T-cell (primary cell): ENCODE results near the gene AADACL3. TPM values are rescaled to one million over a fixed set of nuclear protein-coding genes. Genes with fewer than 3 reads are reported as not detected.
"Not testable (repeated sequence)": the region's sequence is repeated elsewhere in the genome, so short reads cannot be mapped to it uniquely, and the experiment has no call there.

Experiments
- ATAC-seq, 4 experiments: fragments of 200-7000 bp in 3 of 4; fragments of 150-1000 bp in 1 of 4; cut with Tn5 transposase; replicated peaks in 1 of 4; 1 replicate in 3 of 4; 2 replicates in 1 of 4; pipeline ENCODE4 v1.10.0; 2021; ENCODE audit warnings: moderate library complexity in 3 of 4, mild to moderate bottlenecking in 2 of 4, moderate number of reproducible peaks in 1 of 4
- CTCF ChIA-PET, 2 donors: fragments of 300-600 bp; sonication (Branson Sonifier 250); formaldehyde crosslinking; loops; one replicate each; lab custom pipeline; 2022; ENCODE audit warnings: antibody characterized with exemption in 2 of 2; lab: Charles Lee
- POLR2A ChIA-PET, 2 donors: fragments of 300-600 bp; sonication (Branson Sonifier 250); formaldehyde crosslinking; loops; one replicate each; lab custom pipeline; 2022; ENCODE audit warnings: antibody characterized with exemption in 2 of 2; lab: Charles Lee
- DNase-seq, 35 experiments: peaks; one replicate each; pipeline versions ENCODE4 v3.0.0 to v3.0.0-alpha.2; 2013 to 2023
- H3K27ac ChIP-seq: one replicate; pipeline ENCODE4 v1.5.1; 2013; ENCODE audit warnings: low read length
- H3K27me3 ChIP-seq, 2 experiments: replicated peaks in 1 of 2; 1 replicate in 1 of 2; 2 replicates in 1 of 2; pipeline versions ENCODE4 v1.6.1 to v1.7.0; 2013; ENCODE audit warnings: low read length in 1 of 2, mixed read lengths in 1 of 2; ENCODE audit not compliant: control insufficient read depth in 2 of 2, insufficient read depth in 2 of 2; ENCODE audit errors: extremely low read depth in 1 of 2
- H3K36me3 ChIP-seq, 2 donors: 1 replicate in 1 of 2; 2 replicates in 1 of 2; pipeline versions ENCODE4 v1.6.1 to v1.7.0; 2013; ENCODE audit warnings: low read length in 1 of 2; ENCODE audit not compliant: control insufficient read depth in 2 of 2, insufficient read depth in 1 of 2; ENCODE audit errors: extremely low read depth in 1 of 2
- H3K4me1 ChIP-seq, 2 experiments: 1 replicate in 1 of 2; 2 replicates in 1 of 2; pipeline versions ENCODE4 v1.6.1 to v1.7.0; 2013; ENCODE audit warnings: low read length in 2 of 2, mixed read lengths in 1 of 2; ENCODE audit not compliant: insufficient read depth in 2 of 2, control insufficient read depth in 1 of 2; ENCODE audit errors: extremely low read depth in 1 of 2
- H3K4me3 ChIP-seq, 2 donors: 1 replicate in 1 of 2; 2 replicates in 1 of 2; pipeline versions ENCODE4 v1.5.1 to v1.7.0; 2013; ENCODE audit warnings: mild to moderate bottlenecking in 2 of 2, low read length in 1 of 2, moderate library complexity in 1 of 2; ENCODE audit not compliant: control insufficient read depth in 1 of 2; ENCODE audit errors: extremely low read depth in 1 of 2
- H3K9me3 ChIP-seq: 2 replicates; pipeline ENCODE4 v1.7.0; 2013
- H3K27ac Mint-ChIP-seq, 2 donors: one replicate each; pipeline ENCODE4 v1.8.0; 2020 to 2021; ENCODE audit warnings: mild to moderate bottlenecking in 2 of 2, mixed read lengths in 2 of 2
- H3K27me3 Mint-ChIP-seq, 2 donors: one replicate each; pipeline ENCODE4 v1.8.0; 2021 to 2022; ENCODE audit warnings: mixed read lengths in 2 of 2
- H3K36me3 Mint-ChIP-seq: one replicate; pipeline ENCODE4 v1.8.0; 2021; ENCODE audit warnings: mixed read lengths
- H3K4me1 Mint-ChIP-seq, 3 donors: one replicate each; pipeline ENCODE4 v1.8.0; 2020 to 2022; ENCODE audit warnings: mixed read lengths in 3 of 3, mild to moderate bottlenecking in 1 of 3
- H3K4me3 Mint-ChIP-seq, 3 donors: one replicate each; pipeline ENCODE4 v1.8.0; 2020 to 2022; ENCODE audit warnings: mild to moderate bottlenecking in 3 of 3, mixed read lengths in 3 of 3, moderate library complexity in 3 of 3
- H3K9me3 Mint-ChIP-seq, 3 donors: one replicate each; pipeline ENCODE4 v1.8.0; 2020 to 2022; ENCODE audit warnings: mixed read lengths in 3 of 3
- WGBS: methylation state at CpG from one replicate; pipeline ENCODE4 v1.1.5; 2013; ENCODE audit warnings: missing lambda C conversion rate; ENCODE audit not compliant: insufficient coverage; 5-methylcytosine and 5-hydroxymethylcytosine counted together
- total RNA-seq, 35 experiments: library from RNA in 6 of 35; stranded (reverse) in 6 of 35; fragments of 120-200 nt in 1 of 35; gene quantifications; one replicate each; pipeline versions ENCODE4 v1.2.1 to v1.2.4 and lab custom pipeline; 2013 to 2026

The AADACL3 gene
- total RNA-seq, 5 donors from 2014 or later (not counting 1 experiment from before 2014, with no cell fraction given) = not detected

GRCh38 chr1:12728391-12728790 is 12.5 kb downstream of the AADACL3 start:
- Histone ChIP-seq H3K27ac (no peak overlapping the region), H3K9me3 (peaks cover 3% of the 10 kb centered on the region), H3K36me3 (no peaks in the 10 kb centered on the region), H3K27me3 (peaks cover 0 to 15% of the 10 kb centered on the region in 2 experiments), H3K4me1 (no peaks in the 10 kb centered on the region), H3K4me3 (no peak overlapping the region)
- ATAC-seq = no peak
- H3K36me3 Mint-ChIP-seq = no peaks in the 10 kb centered on the region
- no CpG with 5 or more reads among the region's 2 CpGs for WGBS
- no peak for DNase-seq
- H3K9me3 Mint-ChIP-seq = peaks cover 5 to 28% (median 15%) of the 10 kb centered on the region in 3 donors
- no peak overlapping the region for H3K27ac Mint-ChIP-seq
- CTCF ChIA-PET = no interaction called here
- H3K4me3 Mint-ChIP-seq = no peak overlapping the region
- H3K27me3 Mint-ChIP-seq = peaks cover 42 to 53% of the 10 kb centered on the region in 2 donors
- POLR2A ChIA-PET = no interaction called here
- H3K4me1 Mint-ChIP-seq = no peaks in the 10 kb centered on the region

- H3K36me3 ChIP-seq = no peaks in the 10 kb centered on the region
- no peak for DNase-seq
- H3K27ac ChIP-seq = no peak overlapping the region
- ChIA-PET POLR2A (no interaction called here), CTCF (no interaction called here)
- peaks cover 3% of the 10 kb centered on the region for H3K9me3 ChIP-seq
- no peak overlapping the region for H3K4me3 ChIP-seq
- ATAC-seq = no peak
- H3K4me3 Mint-ChIP-seq = no peak overlapping the region
- H3K9me3 Mint-ChIP-seq = peaks cover 11 to 28% (median 15%) of the 10 kb centered on the region in 3 donors
- H3K4me1 ChIP-seq = no peaks in the 10 kb centered on the region
- H3K36me3 Mint-ChIP-seq = no peaks in the 10 kb centered on the region
- H3K27ac Mint-ChIP-seq = no peak overlapping the region
- peaks cover 0 to 15% of the 10 kb centered on the region in 2 experiments for H3K27me3 ChIP-seq
- peaks cover 56 to 67% of the 10 kb centered on the region in 2 donors for H3K27me3 Mint-ChIP-seq
- no CpG with 5 or more reads among the region's 1 CpG for WGBS
- H3K4me1 Mint-ChIP-seq = no peaks in the 10 kb centered on the region
These were observed 14.2 kb downstream of the AADACL3 start for GRCh38 chr1:12730156-12730555.

- H3K4me3 ChIP-seq, ATAC-seq, H3K27ac ChIP-seq, H3K27ac Mint-ChIP-seq, H3K4me1 Mint-ChIP-seq, H3K4me3 Mint-ChIP-seq, H3K36me3 Mint-ChIP-seq, H3K9me3 ChIP-seq, CTCF ChIA-PET, DNase-seq, H3K36me3 ChIP-seq, H3K4me1 ChIP-seq, POLR2A ChIA-PET: not testable (repeated sequence)
- no CpG with 5 or more reads among the region's 2 CpGs for WGBS
- peaks cover 0 to 11% of the 10 kb centered on the region in 2 experiments for H3K27me3 ChIP-seq
- peaks cover 59 to 73% of the 10 kb centered on the region in 2 donors for H3K27me3 Mint-ChIP-seq
- peaks cover 15 to 34% (median 19%) of the 10 kb centered on the region in 3 donors for H3K9me3 Mint-ChIP-seq
These were observed 15.2 kb downstream of the AADACL3 start for GRCh38 chr1:12731084-12731483.

GRCh38 chr1:12734651-12735050 is 18.7 kb downstream of the AADACL3 start:
- Histone ChIP-seq H3K36me3 (no peaks in the 10 kb centered on the region), H3K4me3 (no peak overlapping the region), H3K27ac (no peak overlapping the region), H3K4me1 (no peaks in the 10 kb centered on the region), H3K9me3 (peaks cover 5% of the 10 kb centered on the region), H3K27me3 (no peaks in the 10 kb centered on the region)
- H3K27me3 Mint-ChIP-seq = peaks cover 74 to 76% of the 10 kb centered on the region in 2 donors
- ATAC-seq (no peak), DNase-seq (no peak)
- H3K27ac Mint-ChIP-seq = no peak overlapping the region
- 100% methylated on average over 1 of the region's 3 CpGs for WGBS
- no peak overlapping the region for H3K4me3 Mint-ChIP-seq
- H3K36me3 Mint-ChIP-seq = no peaks in the 10 kb centered on the region
- ChIA-PET CTCF (no interaction called here), POLR2A (no interaction called here)
- peaks cover 15 to 41% (median 23%) of the 10 kb centered on the region in 3 donors for H3K9me3 Mint-ChIP-seq
- H3K4me1 Mint-ChIP-seq = no peaks in the 10 kb centered on the region

- ChIA-PET POLR2A (no interaction called here), CTCF (no interaction called here)
- no CpG with 5 or more reads among the region's 1 CpG for WGBS
- Histone ChIP-seq H3K36me3 (no peaks in the 10 kb centered on the region), H3K27me3 (peaks cover 0 to 12% of the 10 kb centered on the region in 2 experiments), H3K4me1 (no peaks in the 10 kb centered on the region), H3K9me3 (peaks cover 2% of the 10 kb centered on the region), H3K4me3 (no peak overlapping the region), H3K27ac (no peak overlapping the region)
- Mint-ChIP-seq H3K4me1 (no peaks in the 10 kb centered on the region), H3K27me3 (peaks cover 59 to 66% of the 10 kb centered on the region in 2 donors), H3K36me3 (no peaks in the 10 kb centered on the region), H3K9me3 (peaks cover 4 to 21% (median 16%) of the 10 kb centered on the region in 3 donors), H3K4me3 (no peak overlapping the region), H3K27ac (no peak overlapping the region)
- DNase-seq (no peak), ATAC-seq (no peak)
These were observed 23.0 kb downstream of the AADACL3 start for GRCh38 chr1:12738934-12739333.

GRCh38 chr1:12739613-12740012 is 23.7 kb downstream of the AADACL3 start:
- peaks cover 0 to 12% of the 10 kb centered on the region in 2 experiments for H3K27me3 ChIP-seq
- ChIA-PET POLR2A (no interaction called here), CTCF (no interaction called here)
- no peaks in the 10 kb centered on the region for H3K4me1 Mint-ChIP-seq
- H3K36me3 ChIP-seq = no peaks in the 10 kb centered on the region
- H3K27ac Mint-ChIP-seq = no peak overlapping the region
- H3K9me3 Mint-ChIP-seq = peaks cover 4 to 21% (median 16%) of the 10 kb centered on the region in 3 donors
- H3K4me1 ChIP-seq = no peaks in the 10 kb centered on the region
- peaks cover 2% of the 10 kb centered on the region for H3K9me3 ChIP-seq
- H3K4me3 Mint-ChIP-seq = no peak overlapping the region
- ATAC-seq (no peak), DNase-seq (no peak)
- H3K27me3 Mint-ChIP-seq = peaks cover 58 to 65% of the 10 kb centered on the region in 2 donors
- H3K36me3 Mint-ChIP-seq = no peaks in the 10 kb centered on the region
- no peak overlapping the region for H3K27ac ChIP-seq
- 61% methylated on average over 2 of the region's 5 CpGs for WGBS
- no peak overlapping the region for H3K4me3 ChIP-seq
